GM12801 (cell line): ENCODE measurements around the gene TNS1.

Experiments
- TF ChIP-seq, protein P1 (sequence below): IDR thresholded peaks from one replicate; pipeline ENCODE4 v1.5.1; 2011; ENCODE audit warnings: control low read depth; ENCODE audit not compliant: insufficient read length; ENCODE audit errors: extremely low read depth

The TNS1 gene

DNA sequence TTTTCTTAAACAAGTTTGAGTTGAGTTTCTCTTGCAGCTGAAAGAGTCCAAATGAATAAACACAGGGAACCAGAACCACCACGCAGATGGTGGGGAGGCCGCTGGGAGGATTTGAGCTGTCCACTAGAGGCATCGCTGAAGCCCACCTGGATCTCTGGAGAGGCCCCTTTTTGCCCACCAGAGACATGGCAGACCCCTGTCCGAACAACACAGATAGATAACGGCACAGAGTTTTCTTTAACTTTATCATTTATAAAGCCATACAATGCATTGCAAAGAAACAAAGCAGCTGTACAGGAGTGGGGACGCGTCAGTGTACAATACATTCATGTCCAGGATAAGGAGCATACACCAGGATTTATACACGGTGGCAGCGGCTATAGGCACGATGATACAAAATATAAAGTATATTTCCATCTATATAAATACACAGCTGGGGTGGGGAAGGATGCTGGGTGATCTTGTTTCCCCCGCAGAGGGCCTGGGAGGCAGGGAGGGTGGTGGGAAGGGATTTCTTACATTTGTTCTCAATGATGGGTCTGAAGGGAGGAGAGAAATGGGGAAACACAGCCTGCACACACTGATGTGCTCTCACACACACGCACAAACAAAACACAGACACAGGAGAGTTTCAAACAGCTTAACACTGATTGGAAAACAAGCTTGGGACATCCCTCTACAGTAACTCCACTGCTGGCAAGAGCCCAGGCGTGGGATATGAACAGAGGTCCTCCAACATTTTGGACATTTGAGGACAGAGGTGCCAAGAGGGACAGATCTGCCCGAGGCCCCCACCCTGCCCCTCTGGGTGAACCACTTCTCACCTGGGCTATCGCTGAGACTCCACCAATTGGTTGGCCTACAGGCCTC lies 203.0 kb downstream of the TNS1 start:
- TF ChIP-seq, protein P1, sequence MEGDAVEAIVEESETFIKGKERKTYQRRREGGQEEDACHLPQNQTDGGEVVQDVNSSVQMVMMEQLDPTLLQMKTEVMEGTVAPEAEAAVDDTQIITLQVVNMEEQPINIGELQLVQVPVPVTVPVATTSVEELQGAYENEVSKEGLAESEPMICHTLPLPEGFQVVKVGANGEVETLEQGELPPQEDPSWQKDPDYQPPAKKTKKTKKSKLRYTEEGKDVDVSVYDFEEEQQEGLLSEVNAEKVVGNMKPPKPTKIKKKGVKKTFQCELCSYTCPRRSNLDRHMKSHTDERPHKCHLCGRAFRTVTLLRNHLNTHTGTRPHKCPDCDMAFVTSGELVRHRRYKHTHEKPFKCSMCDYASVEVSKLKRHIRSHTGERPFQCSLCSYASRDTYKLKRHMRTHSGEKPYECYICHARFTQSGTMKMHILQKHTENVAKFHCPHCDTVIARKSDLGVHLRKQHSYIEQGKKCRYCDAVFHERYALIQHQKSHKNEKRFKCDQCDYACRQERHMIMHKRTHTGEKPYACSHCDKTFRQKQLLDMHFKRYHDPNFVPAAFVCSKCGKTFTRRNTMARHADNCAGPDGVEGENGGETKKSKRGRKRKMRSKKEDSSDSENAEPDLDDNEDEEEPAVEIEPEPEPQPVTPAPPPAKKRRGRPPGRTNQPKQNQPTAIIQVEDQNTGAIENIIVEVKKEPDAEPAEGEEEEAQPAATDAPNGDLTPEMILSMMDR: no peak

DNA sequence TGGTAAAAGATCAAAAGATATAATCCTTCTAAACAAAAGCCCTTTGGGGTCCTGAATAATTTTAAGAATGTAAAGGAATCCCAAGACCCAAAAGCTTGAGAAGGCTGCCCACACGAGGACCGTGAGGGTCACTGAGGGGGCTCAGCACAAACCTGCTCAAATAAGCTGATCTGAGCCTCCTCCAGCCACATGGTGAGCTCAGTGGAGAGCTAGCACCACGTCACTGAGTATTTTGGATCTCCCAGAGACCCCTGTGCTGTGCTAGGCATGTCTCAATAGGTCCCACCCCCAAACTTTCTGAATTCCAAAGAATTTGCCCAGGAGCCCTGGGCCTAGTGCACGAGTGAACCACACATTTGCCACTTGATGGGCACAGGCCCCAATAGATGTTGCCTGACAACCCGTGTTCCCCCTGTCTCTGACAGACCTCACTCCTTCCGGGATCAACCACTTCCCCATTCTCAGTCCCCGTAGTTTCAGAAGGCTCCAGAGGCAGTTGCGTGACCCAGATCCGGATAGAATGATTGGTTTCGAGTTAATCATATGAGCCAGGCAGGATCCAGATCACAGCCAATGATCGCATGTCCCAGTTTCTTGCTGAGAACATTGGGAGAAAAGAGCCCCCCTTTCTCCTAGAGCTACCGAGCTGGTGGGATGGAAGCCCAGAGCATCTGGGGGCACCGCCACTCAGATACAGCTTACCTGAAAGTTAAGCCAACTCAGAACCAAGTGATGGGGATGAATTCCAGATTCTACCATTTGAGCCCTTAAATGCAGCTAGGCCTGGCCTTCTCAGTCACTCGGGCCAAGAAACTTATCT lies 203.8 kb downstream of the TNS1 start:
- TF ChIP-seq, protein P1: no peak

DNA sequence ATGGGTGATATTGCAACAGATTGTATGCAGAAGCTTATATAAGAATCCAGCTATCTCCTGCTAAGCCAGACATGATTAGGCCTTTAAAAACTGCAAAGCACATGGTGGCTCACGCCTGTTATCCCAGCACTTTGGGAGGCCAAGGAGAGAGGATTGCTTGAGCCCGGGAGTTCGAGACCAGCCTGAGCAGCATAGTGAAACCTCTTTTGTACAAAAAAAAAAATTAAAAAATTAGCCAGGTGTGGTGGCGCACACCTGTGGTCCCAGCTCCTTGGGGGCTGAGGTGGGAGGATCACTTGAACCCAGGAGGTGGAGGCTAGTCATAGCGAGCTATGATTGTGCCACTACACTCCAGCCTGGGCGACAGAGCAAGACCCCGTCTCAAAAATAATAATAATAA lies 204.6 kb downstream of the TNS1 start:
- TF ChIP-seq, protein P1: no peak

DNA sequence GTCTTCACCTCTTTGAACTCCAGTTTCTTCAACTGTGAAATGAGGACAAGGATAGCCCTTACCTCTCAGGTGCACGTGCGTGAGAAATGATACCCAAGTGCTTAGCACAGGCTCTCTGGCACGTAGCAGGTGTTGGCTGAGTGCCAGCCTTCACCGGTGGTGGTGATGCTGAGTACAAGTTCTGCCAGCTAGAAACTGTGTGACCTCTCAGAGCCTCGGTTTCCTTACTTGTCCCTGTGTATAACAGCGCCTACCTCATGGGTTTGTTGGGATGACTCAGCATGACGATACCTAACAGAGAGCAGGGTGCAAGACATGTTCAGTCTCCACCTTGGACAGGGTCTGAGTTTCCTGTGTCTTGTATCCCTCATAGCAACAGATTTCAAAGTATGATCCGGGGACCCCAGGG lies 205.1 kb downstream of the TNS1 start:
- TF ChIP-seq, protein P1: no peak

DNA sequence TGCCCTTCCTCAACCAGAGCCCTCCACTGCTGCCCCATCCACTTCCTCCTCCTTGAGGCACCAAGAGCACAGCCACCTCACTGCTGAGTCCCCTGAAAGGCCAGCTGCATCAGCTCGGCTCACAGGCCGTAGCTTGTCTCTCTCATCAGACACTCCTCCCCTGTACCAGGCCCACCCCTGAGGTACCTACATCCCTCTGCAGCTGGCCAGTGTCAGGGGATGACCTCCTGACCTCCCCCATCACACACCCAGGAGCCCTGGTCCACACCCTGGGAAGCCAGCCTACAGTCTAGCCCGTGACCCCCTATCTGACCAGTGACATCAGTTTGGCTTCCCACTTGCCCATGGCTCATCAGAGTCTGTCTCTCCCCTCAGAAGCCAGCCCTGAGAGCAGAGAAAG lies 205.6 kb downstream of the TNS1 start:
- TF ChIP-seq, protein P1: no peak

DNA sequence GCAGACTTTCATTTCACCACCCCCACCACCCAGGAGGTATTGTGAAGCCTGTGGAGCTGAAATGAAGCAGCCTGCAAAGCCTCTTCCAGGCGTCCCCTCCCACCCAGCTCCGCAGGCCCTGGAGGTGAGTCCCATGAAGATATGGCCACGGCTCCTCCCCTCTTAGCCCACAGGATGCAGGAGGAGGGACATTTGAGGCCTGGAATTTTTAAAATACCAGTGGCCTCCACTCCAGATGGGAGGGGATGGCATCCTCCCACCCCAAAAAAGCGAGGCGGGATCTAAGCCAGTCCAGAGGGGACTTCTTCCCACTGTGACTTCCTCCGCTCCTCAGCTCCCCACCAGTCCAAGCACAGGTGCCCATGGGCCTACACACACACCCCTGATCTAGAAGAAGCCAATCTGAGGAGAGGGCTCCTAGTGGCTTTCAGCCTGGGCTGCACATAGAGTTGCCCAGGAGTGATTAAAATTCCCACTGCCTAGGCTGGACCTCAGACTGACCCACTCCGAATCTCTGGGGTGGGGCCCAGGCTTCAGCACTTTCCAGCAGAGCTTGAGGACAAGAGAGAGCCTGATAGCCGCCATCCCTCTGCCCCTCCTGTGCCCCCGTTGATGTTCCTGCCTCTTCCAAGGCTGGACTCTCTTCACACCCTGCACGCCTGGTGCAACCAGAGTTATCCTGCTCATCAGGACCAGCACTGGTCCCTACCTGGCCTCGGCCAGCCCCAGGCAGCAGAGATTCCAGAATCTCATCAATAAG lies 206.9 kb downstream of the TNS1 start:
- TF ChIP-seq, protein P1: no peak

DNA sequence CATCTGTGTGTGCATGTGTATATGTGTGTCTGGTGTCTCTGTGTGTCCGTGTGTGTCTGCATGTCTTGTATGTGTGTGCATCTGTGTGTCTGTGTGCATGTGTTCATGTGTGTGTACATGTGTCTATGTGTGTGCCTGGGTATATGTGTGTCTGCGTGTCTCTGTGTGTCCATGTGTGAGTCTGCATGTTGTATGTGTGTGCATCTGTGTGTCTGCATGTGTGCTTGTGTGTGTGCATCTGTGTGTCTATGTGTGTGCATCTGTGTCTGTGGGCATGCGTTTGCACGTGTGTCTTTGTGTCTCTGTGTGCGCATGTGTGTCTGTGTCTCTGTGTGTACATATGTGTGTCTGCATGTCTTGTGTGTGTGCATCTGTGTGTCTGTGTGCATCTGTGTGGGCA lies 207.7 kb downstream of the TNS1 start:
- TF ChIP-seq, protein P1: no peak
